ENCODE measurements around the gene ISCU. TPM values are rescaled to one million over a fixed set of nuclear protein-coding genes. Genes with fewer than 3 reads are reported as not detected.

The ISCU gene
- total and polyA plus RNA-seq, 2 donors (not counting 1 experiment from before 2014, with no cell fraction given), result 127 to 313 TPM

- H3K4me2 ChIP-seq (ENCODE audit: extremely low read depth, insufficient read depth, low read length), result no peak overlapping the region
- no peaks in the 10 kb centered on the region for H4K20me1 ChIP-seq (ENCODE audit: control insufficient read depth, extremely low read depth, insufficient read depth, low read length)
- H3K27ac ChIP-seq (ENCODE audit: insufficient read depth, low read length), result no peak overlapping the region
- no peaks in the 10 kb centered on the region for H3K36me3 ChIP-seq (ENCODE audit: control insufficient read depth, insufficient read depth, low read length)
- no peak overlapping the region for H3K4me3 ChIP-seq (replicated peaks in 1 of 4; ENCODE audit: control extremely low read depth in 1 of 4, insufficient read depth in 1 of 4, low read depth in 3 of 4, low read length in 4 of 4)
- peaks cover 14% of the 10 kb centered on the region for H3K4me1 ChIP-seq (ENCODE audit: control insufficient read depth, extremely low read depth, insufficient read depth, low read length)
- H3K9ac ChIP-seq (ENCODE audit: insufficient read depth, low read length), result no peak overlapping the region
- DNase-seq (ENCODE audit: low read depth in 2 of 2), result no peak
- no peaks in the 10 kb centered on the region for H3K79me2 ChIP-seq (ENCODE audit: control insufficient read depth, insufficient read depth, low read length)
- TF ChIP-seq EZH2 (IDR thresholded peaks at IDR 0.05; ENCODE audit: low read length, missing control alignments), result no peak
- no peak for TF ChIP-seq CTCF (conservative IDR thresholded peaks at IDR 0.05 in 1 of 2, IDR thresholded peaks at IDR 0.05 in 1 of 2; ENCODE audit: low read depth in 1 of 2, low read length in 2 of 2)
- H3K27me3 ChIP-seq (ENCODE audit: control insufficient read depth, insufficient read depth, low read length), result no peaks in the 10 kb centered on the region
- no peak overlapping the region for H2AFZ ChIP-seq (ENCODE audit: low read length)
- H3K9me3 ChIP-seq (ENCODE audit: control insufficient read depth, insufficient read depth, low read depth, low read length), result no peaks in the 10 kb centered on the region
These were observed 40.7 kb downstream of the ISCU start for GRCh38 chr12:108602976-108603704.

DNA sequence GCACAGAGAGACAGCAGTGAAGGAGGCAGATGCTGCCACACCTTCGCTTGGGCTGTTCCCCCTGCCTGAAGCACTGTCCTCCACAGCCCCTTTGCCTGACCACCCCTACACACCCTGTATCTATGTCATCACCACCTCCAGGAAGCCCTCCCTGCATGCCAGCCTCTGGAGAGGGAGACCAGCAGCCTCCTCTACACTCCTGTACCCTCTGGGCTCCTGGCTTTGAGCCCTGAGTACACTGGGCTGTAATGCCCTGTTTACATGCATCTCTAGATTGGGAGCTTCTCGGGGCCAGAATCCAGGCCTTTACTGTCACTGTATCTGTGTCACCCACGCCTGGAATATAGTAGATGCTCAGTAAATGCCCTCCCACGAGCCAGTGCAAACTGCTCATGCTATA lies 41.3 kb downstream of the ISCU start:
- no peak for DNase-seq (ENCODE audit: low read depth in 2 of 2)
- no peaks in the 10 kb centered on the region for H3K9me3 ChIP-seq (ENCODE audit: control insufficient read depth, insufficient read depth, low read depth, low read length)
- no peak overlapping the region for H3K27ac ChIP-seq (ENCODE audit: insufficient read depth, low read length)
- no peak for TF ChIP-seq CTCF (conservative IDR thresholded peaks at IDR 0.05 in 1 of 2, IDR thresholded peaks at IDR 0.05 in 1 of 2; ENCODE audit: low read depth in 1 of 2, low read length in 2 of 2)
- H3K4me3 ChIP-seq (replicated peaks in 1 of 4; ENCODE audit: control extremely low read depth in 1 of 4, insufficient read depth in 1 of 4, low read depth in 3 of 4, low read length in 4 of 4), result no peak overlapping the region
- H3K4me2 ChIP-seq (ENCODE audit: extremely low read depth, insufficient read depth, low read length), result no peak overlapping the region
- H2AFZ ChIP-seq (ENCODE audit: low read length), result no peak overlapping the region
- H3K9ac ChIP-seq (ENCODE audit: insufficient read depth, low read length), result no peak overlapping the region
- H3K36me3 ChIP-seq (ENCODE audit: control insufficient read depth, insufficient read depth, low read length), result no peaks in the 10 kb centered on the region
- H3K4me1 ChIP-seq (ENCODE audit: control insufficient read depth, extremely low read depth, insufficient read depth, low read length), result peaks cover 12% of the 10 kb centered on the region
- no peaks in the 10 kb centered on the region for H4K20me1 ChIP-seq (ENCODE audit: control insufficient read depth, extremely low read depth, insufficient read depth, low read length)
- no peaks in the 10 kb centered on the region for H3K79me2 ChIP-seq (ENCODE audit: control insufficient read depth, insufficient read depth, low read length)
- no peaks in the 10 kb centered on the region for H3K27me3 ChIP-seq (ENCODE audit: control insufficient read depth, insufficient read depth, low read length)

- Histone ChIP-seq H3K9ac (ENCODE audit: insufficient read depth, low read length) (no peak overlapping the region), H3K4me1 (ENCODE audit: control insufficient read depth, extremely low read depth, insufficient read depth, low read length) (peaks cover 14% of the 10 kb centered on the region), H3K27ac (ENCODE audit: insufficient read depth, low read length) (no peak overlapping the region), H2AFZ (ENCODE audit: low read length) (no peak overlapping the region), H3K9me3 (ENCODE audit: control insufficient read depth, insufficient read depth, low read depth, low read length) (no peaks in the 10 kb centered on the region), H4K20me1 (ENCODE audit: control insufficient read depth, extremely low read depth, insufficient read depth, low read length) (no peaks in the 10 kb centered on the region), H3K4me2 (ENCODE audit: extremely low read depth, insufficient read depth, low read length) (no peak overlapping the region), H3K36me3 (ENCODE audit: control insufficient read depth, insufficient read depth, low read length) (no peaks in the 10 kb centered on the region), H3K4me3 (replicated peaks in 1 of 4; ENCODE audit: control extremely low read depth in 1 of 4, insufficient read depth in 1 of 4, low read depth in 3 of 4, low read length in 4 of 4) (no peak overlapping the region), H3K27me3 (ENCODE audit: control insufficient read depth, insufficient read depth, low read length) (no peaks in the 10 kb centered on the region), H3K79me2 (ENCODE audit: control insufficient read depth, insufficient read depth, low read length) (no peaks in the 10 kb centered on the region)
- TF ChIP-seq EZH2 (IDR thresholded peaks at IDR 0.05; ENCODE audit: low read length, missing control alignments), result no peak
- TF ChIP-seq CTCF (conservative IDR thresholded peaks at IDR 0.05 in 1 of 2, IDR thresholded peaks at IDR 0.05 in 1 of 2; ENCODE audit: low read depth in 1 of 2, low read length in 2 of 2), result no peak
- DNase-seq (ENCODE audit: low read depth in 2 of 2), result no peak
These were observed 42.0 kb downstream of the ISCU start for GRCh38 chr12:108604208-108604941.

Measured in fibroblast of lung (primary cell).